Mesenchymal stem cell (in vitro differentiated cells and primary cell): ENCODE data around the gene ARHGAP19.

Experiments used
- DNase-seq: peaks from one replicate; pipeline ENCODE4 v3.0.0-alpha.2; 2013
- H2AFZ ChIP-seq: one replicate; pipeline ENCODE4 v1.6.1; 2013; ENCODE audit warnings: low read depth, mild to moderate bottlenecking, control low read depth, inconsistent platforms, low read length, moderate library complexity
- H2AK5ac ChIP-seq: 2 replicates; pipeline ENCODE4 v1.6.1; 2013; ENCODE audit warnings: low read length, moderate library complexity, mild to moderate bottlenecking, inconsistent platforms; ENCODE audit not compliant: severe bottlenecking
- H2BK120ac ChIP-seq: one replicate; pipeline ENCODE4 v1.6.1; 2013; ENCODE audit warnings: low read depth, mild to moderate bottlenecking, inconsistent platforms, low read length, moderate library complexity
- H2BK12ac ChIP-seq, 2 experiments: one replicate each; pipeline ENCODE4 v1.6.1; 2013; ENCODE audit warnings: inconsistent platforms in 2 of 2, low read length in 2 of 2, mild to moderate bottlenecking in 2 of 2, moderate library complexity in 2 of 2, control low read depth in 1 of 2
- H2BK15ac ChIP-seq: one replicate; pipeline ENCODE4 v1.6.1; 2013; ENCODE audit warnings: mild to moderate bottlenecking, low read depth, inconsistent platforms; ENCODE audit not compliant: poor library complexity, severe bottlenecking
- H2BK5ac ChIP-seq: 2 replicates; pipeline ENCODE4 v1.6.1; 2013; ENCODE audit warnings: low read depth, mild to moderate bottlenecking, low read length, control low read depth, inconsistent platforms; ENCODE audit not compliant: poor library complexity, severe bottlenecking
- H3K14ac ChIP-seq, 2 experiments: one replicate each; pipeline ENCODE4 v1.6.1; 2013; ENCODE audit warnings: inconsistent platforms in 2 of 2, low read length in 2 of 2, control low read depth in 1 of 2, mild to moderate bottlenecking in 1 of 2, moderate library complexity in 1 of 2
- H3K18ac ChIP-seq, 2 experiments: one replicate each; pipeline ENCODE4 v1.6.1; 2013; ENCODE audit warnings: inconsistent platforms in 2 of 2, low read length in 2 of 2, control low read depth in 1 of 2, low read depth in 1 of 2, mild to moderate bottlenecking in 1 of 2
- H3K23ac ChIP-seq, 2 experiments: one replicate each; pipeline ENCODE4 v1.6.1; 2013; ENCODE audit warnings: inconsistent platforms in 2 of 2, low read length in 2 of 2, mild to moderate bottlenecking in 2 of 2, moderate library complexity in 2 of 2, control low read depth in 1 of 2
- H3K27ac ChIP-seq: 2 replicates; pipeline ENCODE4 v1.5.1; 2013; ENCODE audit warnings: mild to moderate bottlenecking, moderate library complexity, low read length, control low read depth, inconsistent platforms; ENCODE audit not compliant: poor library complexity, severe bottlenecking
- H3K27me3 ChIP-seq, 2 experiments: 2 replicates each; pipeline versions ENCODE4 v1.6.1 to v1.7.0; 2013; ENCODE audit warnings: low read length in 2 of 2, mild to moderate bottlenecking in 2 of 2, moderate library complexity in 2 of 2, control low read depth in 1 of 2, inconsistent platforms in 1 of 2; ENCODE audit not compliant: control insufficient read depth in 1 of 2, insufficient read depth in 1 of 2
- H3K36me3 ChIP-seq, 2 experiments: 2 replicates each; pipeline versions ENCODE4 v1.6.1 to v1.7.0; 2013; ENCODE audit warnings: low read length in 2 of 2, control low read depth in 1 of 2, inconsistent platforms in 1 of 2, low read depth in 1 of 2, mild to moderate bottlenecking in 1 of 2; ENCODE audit not compliant: insufficient read depth in 2 of 2, control insufficient read depth in 1 of 2
- H3K4ac ChIP-seq, 2 experiments: one replicate each; pipeline ENCODE4 v1.6.1; 2013; ENCODE audit warnings: inconsistent platforms in 2 of 2, low read length in 2 of 2, mild to moderate bottlenecking in 2 of 2, moderate library complexity in 2 of 2, control low read depth in 1 of 2, low read depth in 1 of 2
- H3K4me1 ChIP-seq: 2 replicates; pipeline ENCODE4 v1.6.1; 2013; ENCODE audit warnings: low read depth, low read length, control low read depth; ENCODE audit not compliant: control insufficient read depth, insufficient read depth
- H3K4me2 ChIP-seq: 2 replicates; pipeline ENCODE4 v1.6.1; 2013; ENCODE audit warnings: low read length, mild to moderate bottlenecking, inconsistent platforms; ENCODE audit not compliant: poor library complexity, severe bottlenecking
- H3K4me3 ChIP-seq, 2 experiments: 2 replicates each; pipeline versions ENCODE4 v1.5.1 to v1.7.0; 2013; ENCODE audit warnings: low read length in 2 of 2, mild to moderate bottlenecking in 2 of 2, control low read depth in 1 of 2, low read depth in 1 of 2; ENCODE audit not compliant: insufficient read depth in 1 of 2
- H3K79me1 ChIP-seq: replicated peaks from 2 replicates; pipeline ENCODE4 v1.6.1; 2013; ENCODE audit warnings: mild to moderate bottlenecking, control low read depth, low read length, inconsistent platforms; ENCODE audit not compliant: poor library complexity, severe bottlenecking
- H3K9ac ChIP-seq: 2 replicates; pipeline ENCODE4 v1.7.0; 2013; ENCODE audit warnings: mild to moderate bottlenecking, low read length, moderate library complexity
- H3K9me3 ChIP-seq: 2 replicates; pipeline ENCODE4 v1.7.0; 2013; ENCODE audit warnings: mild to moderate bottlenecking, low read length; ENCODE audit not compliant: control insufficient read depth
- H4K8ac ChIP-seq: one replicate; pipeline ENCODE4 v1.6.1; 2013; ENCODE audit warnings: inconsistent platforms, mild to moderate bottlenecking, low read length, moderate library complexity
- H4K91ac ChIP-seq: one replicate; pipeline ENCODE4 v1.6.1; 2013; ENCODE audit warnings: mild to moderate bottlenecking, low read length, inconsistent platforms
- WGBS: methylation state at CpG from one replicate; pipeline ENCODE4 v1.1.7; 2013; ENCODE audit warnings: mixed read lengths; 5-methylcytosine and 5-hydroxymethylcytosine counted together

The ARHGAP19 gene

DNA sequence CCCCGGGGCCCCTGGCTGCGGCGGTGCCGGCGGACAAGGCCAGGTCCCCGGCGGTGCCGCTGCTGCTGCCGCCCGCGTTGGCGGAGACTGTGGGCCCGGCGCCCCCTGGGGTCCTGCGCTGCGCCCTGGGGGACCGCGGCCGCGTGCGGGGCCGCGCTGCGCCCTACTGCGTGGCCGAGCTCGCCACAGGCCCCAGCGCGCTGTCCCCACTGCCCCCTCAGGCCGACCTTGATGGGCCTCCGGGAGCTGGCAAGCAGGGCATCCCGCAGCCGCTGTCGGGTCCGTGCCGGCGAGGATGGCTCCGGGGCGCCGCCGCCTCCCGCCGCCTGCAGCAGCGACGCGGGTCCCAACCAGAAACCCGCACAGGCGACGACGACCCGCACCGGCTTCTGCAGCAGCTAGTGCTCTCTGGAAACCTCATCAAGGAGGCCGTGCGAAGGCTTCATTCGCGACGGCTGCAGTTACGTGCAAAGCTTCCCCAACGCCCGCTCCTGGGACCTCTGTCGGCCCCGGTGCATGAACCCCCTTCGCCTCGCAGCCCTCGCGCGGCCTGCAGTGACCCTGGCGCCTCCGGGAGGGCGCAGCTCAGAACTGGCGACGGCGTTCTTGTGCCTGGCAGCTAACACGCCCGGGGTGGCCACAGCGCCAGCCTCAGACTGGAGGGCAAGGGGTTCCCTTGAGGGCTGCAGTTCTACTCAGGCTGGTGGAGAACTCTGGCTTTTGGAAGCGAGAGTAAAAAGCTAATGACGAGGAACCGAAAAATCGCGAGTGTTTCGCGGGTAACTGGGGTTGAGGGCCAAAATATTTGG is 27.4 kb upstream of the ARHGAP19 start:
- Histone ChIP-seq H2BK5ac (no peak overlapping the region), H3K27ac (no peak overlapping the region)
- WGBS: 2% methylated on average over 58 of the region's 83 CpGs

DNA sequence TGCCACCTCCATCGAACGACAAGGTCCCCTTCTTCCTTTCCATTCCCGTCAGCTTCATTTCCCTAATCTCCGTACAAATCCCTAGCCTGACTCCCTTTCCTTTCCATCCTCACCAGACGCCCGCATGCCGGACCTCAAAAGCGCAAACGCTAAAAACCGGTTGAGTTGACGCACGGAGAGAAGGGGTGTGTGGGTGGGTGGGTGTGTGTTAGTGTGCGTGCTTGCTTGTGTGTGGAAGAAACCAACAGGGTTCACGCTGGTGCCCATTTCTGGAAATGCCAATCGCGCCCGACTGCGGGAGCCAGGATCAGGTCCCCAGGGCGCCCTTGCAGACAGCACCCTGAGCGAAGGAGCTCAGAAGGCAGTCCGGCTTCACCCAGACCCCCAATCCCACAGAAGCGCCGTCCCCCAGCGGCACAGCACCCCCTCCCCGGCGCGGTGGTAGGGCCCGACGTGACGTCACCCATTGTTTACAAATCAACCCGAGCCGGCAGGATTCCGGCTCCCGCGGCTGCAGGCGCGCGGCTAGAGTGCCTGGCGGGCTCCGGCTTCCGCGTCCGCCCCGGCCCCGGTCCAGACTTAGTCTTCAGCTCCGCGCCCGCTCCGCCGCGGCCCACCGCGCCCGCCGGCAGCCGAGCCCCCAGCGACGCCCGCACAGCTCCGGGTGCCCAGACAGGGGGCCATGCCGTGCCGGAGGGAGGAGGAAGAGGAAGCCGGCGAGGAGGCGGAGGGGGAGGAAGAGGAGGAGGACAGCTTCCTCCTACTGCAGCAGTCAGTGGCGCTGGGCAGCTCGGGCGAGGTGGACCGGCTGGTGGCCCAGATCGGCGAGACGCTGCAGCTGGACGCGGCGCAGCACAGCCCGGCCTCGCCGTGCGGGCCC is 26.6 kb upstream of the ARHGAP19 start, which contains the start of gene FRAT1:
Gene FRAT1, plus strand, starts transcription at position 500 of the 880 bp plus-strand sequence. Its CDS starts 183 bp downstream, at position 683.
- Histone ChIP-seq H4K8ac (peak within 1 kb of the TSS; percentile 100), H2BK5ac (peak within 1 kb of the TSS; percentile 99), H3K4me2 (peak within 1 kb of the TSS; percentile 98), H3K27ac (peak within 1 kb of the TSS; percentile 80), H3K4ac (peak within 1 kb of the TSS; percentile 97 to 99), H3K79me1 (no peaks in the 10 kb centered on the region), H3K27me3 (peaks cover 0 to 45% of the 10 kb centered on the region in 2 experiments), H3K14ac (peak within 1 kb of the TSS in 1 of 2 experiments; percentile 99), H2AK5ac (no peak within 1 kb of the TSS), H3K23ac (peak within 1 kb of the TSS in 1 of 2 experiments; percentile 86), H2AFZ (peak within 1 kb of the TSS; percentile 100), H4K91ac (peak within 1 kb of the TSS; percentile 99), H3K9ac (peak within 1 kb of the TSS; percentile 98), H3K36me3 (no peaks in the 10 kb centered on the region), H3K9me3 (no peaks in the 10 kb centered on the region), H2BK12ac (peak within 1 kb of the TSS; percentile 99), H3K18ac (peak within 1 kb of the TSS; percentile 97 to 100), H2BK120ac (peak within 1 kb of the TSS; percentile 100), H3K4me1 (peaks cover 22% of the 10 kb centered on the region), H3K4me3 (peak within 1 kb of the TSS; percentile 79 to 87), H2BK15ac (peak within 1 kb of the TSS; percentile 100)
- DNase-seq: peak; percentile 95
- under 1% methylated on average over 34 of the region's 79 CpGs for WGBS

More for the DNA sequence above, 27.4 kb upstream of the ARHGAP19 start:
- peaks cover 0 to 45% of the 10 kb centered on the region in 2 experiments for H3K27me3 ChIP-seq
- peaks cover 22% of the 10 kb centered on the region for H3K4me1 ChIP-seq
- H3K79me1 ChIP-seq: no peaks in the 10 kb centered on the region
- H4K91ac ChIP-seq: peak overlapping the region; percentile 20
- H2AK5ac ChIP-seq: no peak overlapping the region
- H3K18ac ChIP-seq: peak overlapping the region; percentile 44 to 62
- peak overlapping the region in 1 of 2 experiments; percentile 15 for H2BK12ac ChIP-seq
- H2AFZ ChIP-seq: peak overlapping the region; percentile 100
- H3K4ac ChIP-seq: peak overlapping the region in 1 of 2 experiments; percentile 35
- peak overlapping the region; percentile 87 for H4K8ac ChIP-seq
- peak overlapping the region in 1 of 2 experiments; percentile 78 for H3K23ac ChIP-seq
- no peaks in the 10 kb centered on the region for H3K9me3 ChIP-seq
- H3K14ac ChIP-seq: peak overlapping the region in 1 of 2 experiments; percentile 35
- peak overlapping the region; percentile 98 for H3K9ac ChIP-seq
- peak overlapping the region; percentile 79 to 87 for H3K4me3 ChIP-seq
- peak; percentile 56 for DNase-seq
- H3K4me2 ChIP-seq: peak overlapping the region; percentile 98
- H3K36me3 ChIP-seq: no peaks in the 10 kb centered on the region
- H2BK120ac ChIP-seq: no peak overlapping the region
- no peak overlapping the region for H2BK15ac ChIP-seq

DNA sequence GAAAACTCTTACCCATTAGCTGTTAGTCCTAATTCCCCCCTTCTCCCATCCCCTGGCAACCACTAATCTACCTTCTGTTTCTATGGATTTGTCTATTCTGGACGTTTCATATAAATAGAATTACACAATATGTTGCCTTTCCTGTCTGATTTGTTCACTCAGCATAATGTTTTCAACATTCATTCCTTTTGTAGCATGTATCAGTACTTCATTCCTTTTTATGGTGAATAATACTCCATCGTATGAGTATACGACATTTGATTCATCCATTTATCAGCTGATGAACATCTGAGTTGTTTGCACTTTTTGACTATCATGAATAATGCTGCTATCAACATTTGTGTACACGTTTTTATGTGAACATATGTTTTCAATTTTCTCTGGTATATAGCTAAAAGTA is 22.2 kb upstream of the ARHGAP19 start:
- H3K36me3 ChIP-seq: no peaks in the 10 kb centered on the region
- H3K79me1 ChIP-seq: no peaks in the 10 kb centered on the region
- H2BK12ac ChIP-seq: no peak overlapping the region
- DNase-seq: no peak
- no peak overlapping the region for H2AK5ac ChIP-seq
- no peak overlapping the region for H2AFZ ChIP-seq
- H3K4me1 ChIP-seq: peaks cover 5% of the 10 kb centered on the region
- H3K4me3 ChIP-seq: no peak overlapping the region
- H2BK120ac ChIP-seq: no peak overlapping the region
- H3K14ac ChIP-seq: no peak overlapping the region
- no peaks in the 10 kb centered on the region for H3K9me3 ChIP-seq
- peaks cover 0 to 7% of the 10 kb centered on the region in 2 experiments for H3K27me3 ChIP-seq
- 33% methylated on average over 1 of the region's 4 CpGs for WGBS
- H3K4me2 ChIP-seq: no peak overlapping the region
- H2BK5ac ChIP-seq: no peak overlapping the region
- H3K4ac ChIP-seq: no peak overlapping the region
- H3K27ac ChIP-seq: no peak overlapping the region
- H4K91ac ChIP-seq: no peak overlapping the region
- H3K9ac ChIP-seq: no peak overlapping the region
- no peak overlapping the region for H3K23ac ChIP-seq
- no peak overlapping the region for H3K18ac ChIP-seq
- H2BK15ac ChIP-seq: no peak overlapping the region
- H4K8ac ChIP-seq: no peak overlapping the region
